Measurements from ENCODE around the gene GNPNAT1.

GRCh38 chr14:52825085-52825484, 33.7 kb upstream of the GNPNAT1 start:
- TF ChIP-seq CTCF (IDR thresholded peaks at IDR 0.05 in 8 of 11, conservative IDR thresholded peaks at IDR 0.05 in 3 of 11) (no peak), POLR2A (IDR thresholded peaks at IDR 0.05) (no peak)
